SK-N-SH (cell line): ENCODE results near the gene SMCO2. TPM values are rescaled to one million over a fixed set of nuclear protein-coding genes. Genes with fewer than 3 reads are reported as not detected.

Experiments
- CTCF ChIA-PET: fragments of 300-600, 350-600 bp; formaldehyde crosslinking; extraction: SDS; loops from one replicate; lab custom pipeline; 2021; lab: Yijun Ruan, JAX
- POLR2A ChIA-PET: fragments of 350-600 bp; sonication (Branson Sonifier 250); formaldehyde crosslinking; extraction: SDS; loops from one replicate; lab custom pipeline; 2020; ENCODE audit warnings: antibody characterized with exemption, inconsistent platforms; lab: Yijun Ruan, JAX
- DNase-seq: peaks from one replicate; pipeline ENCODE4 v3.0.0; 2012
- H2AFZ ChIP-seq: fragments of 200-600 bp; sonication (generic); 2 replicates; pipeline ENCODE4 v1.8.1; 2016; ENCODE audit warnings: antibody characterized with exemption, mild to moderate bottlenecking, low read depth
- H3F3A ChIP-seq: fragments of 200-600 bp; sonication (generic); replicated peaks from 2 replicates; pipeline ENCODE3; 2016; ENCODE audit warnings: antibody characterized with exemption, mild to moderate bottlenecking; ENCODE audit not compliant: insufficient read depth
- H3K27ac ChIP-seq, 2 experiments: fragments of 200-500 bp in 1 of 2; fragments of 200-600 bp in 1 of 2; sonication (Bioruptor generic) in 1 of 2; sonication (generic), shearing (Covaris generic) in 1 of 2; 2 replicates each; pipeline versions ENCODE4 v1.5.1 to v1.6.1; 2014 to 2016; ENCODE audit warnings: low read depth in 2 of 2, inconsistent platforms in 1 of 2, low read length in 1 of 2, mild to moderate bottlenecking in 1 of 2, mixed read lengths in 1 of 2
- H3K27me3 ChIP-seq: fragments of 200-600 bp; sonication (generic), shearing (Covaris generic); 2 replicates; pipeline ENCODE4 v1.6.1; 2016; ENCODE audit warnings: mixed run types; ENCODE audit not compliant: insufficient read depth
- H3K36me3 ChIP-seq, 2 experiments: fragments of 200-500 bp in 1 of 2; fragments of 200-600 bp in 1 of 2; sonication (Bioruptor generic) in 1 of 2; sonication (generic) in 1 of 2; replicated peaks in 1 of 2; 2 replicates each; pipeline versions ENCODE3 to v1.5.1; 2014 to 2016; ENCODE audit warnings: low read length in 1 of 2, mild to moderate bottlenecking in 1 of 2; ENCODE audit not compliant: insufficient read depth in 2 of 2, control insufficient read depth in 1 of 2
- H3K4me1 ChIP-seq, 2 experiments: fragments of 200-500 bp in 1 of 2; fragments of 200-600 bp in 1 of 2; sonication (Bioruptor generic) in 1 of 2; sonication (generic), shearing (Covaris generic) in 1 of 2; 2 replicates each; pipeline versions ENCODE4 v1.5.1 to v1.6.1; 2014 to 2016; ENCODE audit warnings: low read depth in 1 of 2, low read length in 1 of 2, mixed run types in 1 of 2; ENCODE audit not compliant: insufficient read depth in 2 of 2, control insufficient read depth in 1 of 2
- H3K4me2 ChIP-seq: fragments of 200-600 bp; sonication (generic), shearing (Covaris generic); 2 replicates; pipeline ENCODE4 v1.6.1; 2017; ENCODE audit warnings: mixed run types
- H3K4me3 ChIP-seq, 2 experiments: fragments of 200-500 bp in 1 of 2; fragments of 200-600 bp in 1 of 2; sonication (Bioruptor generic) in 1 of 2; sonication (generic), shearing (Covaris generic) in 1 of 2; 2 replicates each; pipeline versions ENCODE4 v1.5.1 to v1.8.1; 2014 to 2016; ENCODE audit warnings: low read depth in 2 of 2, inconsistent platforms in 1 of 2, low read length in 1 of 2, mild to moderate bottlenecking in 1 of 2, mixed read lengths in 1 of 2, moderate library complexity in 1 of 2
- H3K79me2 ChIP-seq: fragments of 200-600 bp; sonication (generic); 2 replicates; pipeline ENCODE4 v1.8.1; 2017; ENCODE audit warnings: mild to moderate bottlenecking; ENCODE audit not compliant: insufficient read depth
- H3K9ac ChIP-seq: fragments of 200-600 bp; sonication (generic); 2 replicates; pipeline ENCODE4 v1.6.1; 2017; ENCODE audit warnings: mixed run types
- H3K9me2 ChIP-seq: fragments of 200-600 bp; sonication (generic); 2 replicates; pipeline ENCODE4 v1.6.1; 2017; ENCODE audit warnings: mixed run types
- H3K9me3 ChIP-seq: fragments of 200-600 bp; sonication (generic); 2 replicates; pipeline ENCODE4 v1.6.1; 2017; ENCODE audit warnings: mixed run types, mild to moderate bottlenecking, moderate library complexity
- H4K20me1 ChIP-seq: fragments of 200-600 bp; sonication (generic); 2 replicates; pipeline ENCODE4 v1.6.1; 2017; ENCODE audit warnings: mild to moderate bottlenecking, mixed run types; ENCODE audit not compliant: insufficient read depth
- CTCF ChIP-seq: fragments of 200-600 bp; sonication (generic); IDR thresholded peaks from 2 replicates; pipeline ENCODE4 v1.6.1; 2017; ENCODE audit warnings: antibody characterized with exemption, mild to moderate bottlenecking, moderate library complexity
- EP300 ChIP-seq, 2 experiments: IDR thresholded peaks; 2 replicates each; pipeline versions ENCODE4 v1.4.0 to v1.6.1; 2012; ENCODE audit warnings: borderline replicate concordance in 1 of 2, low read depth in 1 of 2, low read length in 1 of 2
- FOXJ3 ChIP-seq: sonication (generic); formaldehyde crosslinking; IDR thresholded peaks from 2 replicates; pipeline ENCODE4 v1.5.1; 2020; ENCODE audit warnings: mild to moderate bottlenecking, missing genetic modification reagents
- GABPA ChIP-seq: IDR thresholded peaks from 2 replicates; pipeline ENCODE4 v1.4.0; 2012; ENCODE audit warnings: low read depth, mild to moderate bottlenecking
- IRF3 ChIP-seq: fragments of 150-350 bp; IDR thresholded peaks from 2 replicates; pipeline ENCODE4 v1.6.1; 2016; ENCODE audit warnings: mild to moderate bottlenecking, low read depth, low read length
- JUND ChIP-seq: IDR thresholded peaks from 2 replicates; pipeline ENCODE4 v1.4.0; 2012
- MAX ChIP-seq: IDR thresholded peaks from 2 replicates; pipeline ENCODE4 v1.4.0; 2012; ENCODE audit warnings: low read depth
- NFIC ChIP-seq: IDR thresholded peaks from 2 replicates; pipeline ENCODE4 v1.4.0; 2012; ENCODE audit warnings: borderline replicate concordance
- PBX3 ChIP-seq: IDR thresholded peaks from 2 replicates; pipeline ENCODE4; 2012
- REST ChIP-seq: IDR thresholded peaks from 2 replicates; pipeline ENCODE4 v1.6.1; 2012; ENCODE audit warnings: mild to moderate bottlenecking, low read depth, low read length, moderate library complexity
- SMC3 ChIP-seq: IDR thresholded peaks from 2 replicates; pipeline ENCODE4 v1.6.1; 2012; ENCODE audit warnings: low read depth, low read length, improper control_type of control experiment
- TAF1 ChIP-seq: IDR thresholded peaks from 2 replicates; pipeline ENCODE4 v1.6.1; 2012; ENCODE audit warnings: low read depth, mild to moderate bottlenecking, low read length, moderate library complexity, borderline replicate concordance
- TCF12 ChIP-seq: IDR thresholded peaks from 2 replicates; pipeline ENCODE4 v1.4.0; 2012
- USF1 ChIP-seq: IDR thresholded peaks from 2 replicates; pipeline ENCODE4 v1.4.0; 2012; ENCODE audit warnings: low read depth, borderline replicate concordance
- USF2 ChIP-seq: fragments of 150-350 bp; IDR thresholded peaks from 2 replicates; pipeline ENCODE4 v1.6.1; 2017; ENCODE audit warnings: antibody characterized with exemption, low read length, low read depth, borderline replicate concordance
- YY1 ChIP-seq: IDR thresholded peaks from 2 replicates; pipeline ENCODE4 v1.4.0; 2012; ENCODE audit warnings: low read depth, mild to moderate bottlenecking
- ZBTB33 ChIP-seq: IDR thresholded peaks from 2 replicates; pipeline ENCODE4 v1.4.0; 2012; ENCODE audit warnings: low read depth, borderline replicate concordance
- polyA plus RNA-seq, 3 experiments: library from polyadenylated mRNA; depleted of rRNA; stranded (reverse); fragments of >200 nt; gene quantifications; 2 replicates each; pipeline ENCODE4 v1.2.3, GENCODE V29; 2012

SMCO2 gene
- polyA plus RNA-seq, 1 of the 3 experiments (the other 2 are of a cell fraction) = 0.21 TPM

- no peak for TF ChIP-seq CTCF
- no peak for TF ChIP-seq GABPA
- TF ChIP-seq IRF3 = no peak
- TF ChIP-seq MAX = no peak
- no peak for TF ChIP-seq USF1
- peak; percentile 32; the same call in 1 of the 2 replicates for TF ChIP-seq NFIC
- no peak for TF ChIP-seq YY1
- no peak for TF ChIP-seq TAF1
- no peak for TF ChIP-seq EP300 (IDR thresholded peaks at IDR 0.05; ENCODE audit: borderline replicate concordance in 1 of 2, low read depth in 1 of 2, low read length in 1 of 2)
- no peak for TF ChIP-seq FOXJ3
- no peak for TF ChIP-seq SMC3
- peak; percentile 63 for TF ChIP-seq PBX3
- TF ChIP-seq JUND = peak; percentile 66
These were observed 27.8 kb downstream of the SMCO2 start (continued) for GRCh38 chr12:27474344-27474743.

- H3F3A ChIP-seq = peaks cover 9% of the 10 kb centered on the region
- H3K4me1 ChIP-seq = peaks cover 0 to 3% of the 10 kb centered on the region in 2 experiments; a peak in 2 of 4 replicates
- CTCF ChIA-PET = no interaction called here
- no peak overlapping the region for H3K27ac ChIP-seq
- no peaks in the 10 kb centered on the region for H3K79me2 ChIP-seq
- TF ChIP-seq REST (no peak), USF2 (no peak), JUND (no peak), ZBTB33 (no peak), TCF12 (no peak), MAX (no peak), EP300 (IDR thresholded peaks at IDR 0.05; ENCODE audit: borderline replicate concordance in 1 of 2, low read depth in 1 of 2, low read length in 1 of 2) (no peak)
- no peaks in the 10 kb centered on the region for H3K9me2 ChIP-seq
- no peak overlapping the region for H3K4me3 ChIP-seq
- no peak overlapping the region for H2AFZ ChIP-seq
- DNase-seq = no peak
- H3K4me2 ChIP-seq = no peak overlapping the region
- H4K20me1 ChIP-seq = no peaks in the 10 kb centered on the region
- H3K9ac ChIP-seq = no peak overlapping the region
- POLR2A ChIA-PET = no interaction called here
- no peaks in the 10 kb centered on the region for H3K27me3 ChIP-seq
- H3K36me3 ChIP-seq = peaks cover 0 to 7% of the 10 kb centered on the region in 2 experiments
- peaks cover 15% of the 10 kb centered on the region; the same call in 1 of the 2 replicates for H3K9me3 ChIP-seq
These were observed 30.5 kb downstream of the SMCO2 start for GRCh38 chr12:27477049-27477448.
